Measurements from ENCODE around the gene BCAR3.
A peak's percentile ranks its signal among the peaks of the same experiment; 100 is the strongest.

BCAR3 gene

DNA sequence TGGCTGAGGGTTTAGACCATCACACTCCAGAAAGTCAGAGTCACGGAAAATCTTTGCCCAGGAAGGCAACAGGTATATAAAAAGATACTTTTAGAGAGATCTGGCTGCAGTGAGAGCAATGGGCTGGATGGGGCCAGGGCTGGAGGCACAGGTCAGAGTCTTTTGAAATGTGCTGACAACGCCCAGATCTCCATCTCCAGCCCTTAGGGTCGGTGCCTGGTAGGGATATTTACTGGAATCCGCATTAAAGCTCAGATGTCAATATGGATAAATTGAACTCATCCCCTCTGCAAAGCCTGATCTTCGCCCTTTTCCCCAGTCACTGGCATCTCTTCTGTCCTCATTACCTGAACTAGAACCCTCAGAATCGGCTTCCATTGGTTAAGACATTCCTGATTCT, 82.2 kb downstream of the BCAR3 start:
- no peak overlapping the region for H3K27ac ChIP-seq (ENCODE audit: extremely low read depth, low read depth, low read length)
- no peaks in the 10 kb centered on the region for H3K9me3 ChIP-seq (ENCODE audit: control insufficient read depth, insufficient read depth, low read depth, low read length)
- CTCF ChIA-PET, result no interaction called here
- H3K4me3 ChIP-seq (ENCODE audit: low read depth, low read length), result no peak overlapping the region
- TF ChIP-seq SCRT2 (tag by site-specific recombination; IDR thresholded peaks at IDR 0.05) (0 out of 2 replicates have a peak, but pooled peaks have one; percentile 41), TCF7L2 (IDR thresholded peaks at IDR 0.05; ENCODE audit: borderline replicate concordance, low read depth, low read length) (no peak), ZNF626 (tag by site-specific recombination; IDR thresholded peaks at IDR 0.05) (no peak)
- no peaks in the 10 kb centered on the region for H3K4me1 ChIP-seq (ENCODE audit: control insufficient read depth, insufficient read depth, low read length)
- POLR2A ChIA-PET, result no interaction called here
- H3K36me3 ChIP-seq (ENCODE audit: control insufficient read depth in 2 of 2, insufficient read depth in 1 of 2, low read length in 2 of 2), result no peaks in the 10 kb centered on the region

DNA sequence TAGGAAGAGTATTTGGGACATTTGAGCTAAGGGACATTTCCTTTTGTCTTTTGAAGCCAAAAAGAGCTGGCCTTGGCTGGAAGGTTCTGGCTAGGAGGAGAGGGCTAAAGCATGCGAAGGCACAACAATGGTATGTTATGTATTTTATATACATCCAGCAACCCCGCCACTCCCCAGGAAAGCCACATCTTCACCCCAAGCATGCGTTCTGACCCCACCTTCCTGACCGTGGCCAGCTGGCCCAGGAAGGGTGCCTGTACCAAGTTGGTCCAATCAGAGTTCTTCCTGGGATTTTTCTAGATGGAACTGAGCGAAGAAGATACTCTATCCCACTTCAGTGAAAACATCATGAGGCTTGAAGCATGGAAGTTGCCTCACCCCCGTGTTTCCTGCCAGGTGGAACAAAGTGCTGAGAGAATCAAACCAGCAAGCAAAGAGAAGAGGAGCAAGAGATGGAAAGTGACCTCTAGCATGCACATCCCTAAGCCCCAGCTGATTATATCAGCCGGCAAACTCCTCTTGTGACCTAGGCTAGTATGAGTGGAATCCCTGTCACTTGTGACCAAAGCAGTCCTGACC, 82.7 kb downstream of the BCAR3 start:
- CTCF ChIA-PET, result interaction anchor here (1.3 kb wide), 1 partner anchor 294 kb away, joined by 4 read pairs; no protein-coding TSS in a partner anchor
- no peak overlapping the region for H3K27ac ChIP-seq (ENCODE audit: extremely low read depth, low read depth, low read length)
- no peaks in the 10 kb centered on the region for H3K9me3 ChIP-seq (ENCODE audit: control insufficient read depth, insufficient read depth, low read depth, low read length)
- TF ChIP-seq ZNF623 (tag by site-specific recombination; IDR thresholded peaks at IDR 0.05) (no peak), ZNF214 (tag by site-specific recombination; IDR thresholded peaks at IDR 0.05; ENCODE audit: borderline replicate concordance) (no peak), ZNF510 (tag by site-specific recombination; IDR thresholded peaks at IDR 0.05; ENCODE audit: insufficient replicate concordance) (no peak), ZNF626 (tag by site-specific recombination; IDR thresholded peaks at IDR 0.05) (no peak), ZNF600 (tag by site-specific recombination; IDR thresholded peaks at IDR 0.05) (no peak), ZNF654 (tag by site-specific recombination; IDR thresholded peaks at IDR 0.05; ENCODE audit: low read depth) (no peak), OSR2 (tag by site-specific recombination; IDR thresholded peaks at IDR 0.05) (no peak), ZSCAN30 (tag by site-specific recombination; IDR thresholded peaks at IDR 0.05) (no peak), ZNF473 (tag by site-specific recombination; IDR thresholded peaks at IDR 0.05) (no peak), KLF10 (tag by site-specific recombination; IDR thresholded peaks at IDR 0.05) (no peak), ZNF423 (tag by site-specific recombination; IDR thresholded peaks at IDR 0.05) (no peak), ZNF664 (tag by site-specific recombination; IDR thresholded peaks at IDR 0.05) (no peak), ZFP3 (tag by site-specific recombination; IDR thresholded peaks at IDR 0.05; ENCODE audit: low read depth) (no peak), ZNF544 (tag by site-specific recombination; IDR thresholded peaks at IDR 0.05) (no peak)
- TF ChIP-seq, protein P1, sequence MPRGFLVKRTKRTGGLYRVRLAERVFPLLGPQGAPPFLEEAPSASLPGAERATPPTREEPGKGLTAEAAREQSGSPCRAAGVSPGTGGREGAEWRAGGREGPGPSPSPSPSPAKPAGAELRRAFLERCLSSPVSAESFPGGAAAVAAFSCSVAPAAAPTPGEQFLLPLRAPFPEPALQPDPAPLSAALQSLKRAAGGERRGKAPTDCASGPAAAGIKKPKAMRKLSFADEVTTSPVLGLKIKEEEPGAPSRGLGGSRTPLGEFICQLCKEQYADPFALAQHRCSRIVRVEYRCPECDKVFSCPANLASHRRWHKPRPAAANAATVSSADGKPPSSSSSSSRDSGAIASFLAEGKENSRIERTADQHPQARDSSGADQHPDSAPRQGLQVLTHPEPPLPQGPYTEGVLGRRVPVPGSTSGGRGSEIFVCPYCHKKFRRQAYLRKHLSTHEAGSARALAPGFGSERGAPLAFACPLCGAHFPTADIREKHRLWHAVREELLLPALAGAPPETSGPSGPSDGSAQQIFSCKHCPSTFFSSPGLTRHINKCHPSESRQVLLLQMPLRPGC (tag by site-specific recombination; IDR thresholded peaks at IDR 0.05), result no peak
- TF ChIP-seq, protein P2, sequence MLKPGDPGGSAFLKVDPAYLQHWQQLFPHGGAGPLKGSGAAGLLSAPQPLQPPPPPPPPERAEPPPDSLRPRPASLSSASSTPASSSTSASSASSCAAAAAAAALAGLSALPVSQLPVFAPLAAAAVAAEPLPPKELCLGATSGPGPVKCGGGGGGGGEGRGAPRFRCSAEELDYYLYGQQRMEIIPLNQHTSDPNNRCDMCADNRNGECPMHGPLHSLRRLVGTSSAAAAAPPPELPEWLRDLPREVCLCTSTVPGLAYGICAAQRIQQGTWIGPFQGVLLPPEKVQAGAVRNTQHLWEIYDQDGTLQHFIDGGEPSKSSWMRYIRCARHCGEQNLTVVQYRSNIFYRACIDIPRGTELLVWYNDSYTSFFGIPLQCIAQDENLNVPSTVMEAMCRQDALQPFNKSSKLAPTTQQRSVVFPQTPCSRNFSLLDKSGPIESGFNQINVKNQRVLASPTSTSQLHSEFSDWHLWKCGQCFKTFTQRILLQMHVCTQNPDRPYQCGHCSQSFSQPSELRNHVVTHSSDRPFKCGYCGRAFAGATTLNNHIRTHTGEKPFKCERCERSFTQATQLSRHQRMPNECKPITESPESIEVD (tag by site-specific recombination; IDR thresholded peaks at IDR 0.05), result no peak
- TF ChIP-seq, protein P3, sequence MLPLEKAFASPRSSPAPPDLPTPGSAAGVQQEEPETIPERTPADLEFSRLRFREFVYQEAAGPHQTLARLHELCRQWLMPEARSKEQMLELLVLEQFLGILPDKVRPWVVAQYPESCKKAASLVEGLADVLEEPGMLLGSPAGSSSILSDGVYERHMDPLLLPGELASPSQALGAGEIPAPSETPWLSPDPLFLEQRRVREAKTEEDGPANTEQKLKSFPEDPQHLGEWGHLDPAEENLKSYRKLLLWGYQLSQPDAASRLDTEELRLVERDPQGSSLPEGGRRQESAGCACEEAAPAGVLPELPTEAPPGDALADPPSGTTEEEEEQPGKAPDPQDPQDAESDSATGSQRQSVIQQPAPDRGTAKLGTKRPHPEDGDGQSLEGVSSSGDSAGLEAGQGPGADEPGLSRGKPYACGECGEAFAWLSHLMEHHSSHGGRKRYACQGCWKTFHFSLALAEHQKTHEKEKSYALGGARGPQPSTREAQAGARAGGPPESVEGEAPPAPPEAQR (tag by site-specific recombination; IDR thresholded peaks at IDR 0.05), result no peak
- TF ChIP-seq, protein P4, sequence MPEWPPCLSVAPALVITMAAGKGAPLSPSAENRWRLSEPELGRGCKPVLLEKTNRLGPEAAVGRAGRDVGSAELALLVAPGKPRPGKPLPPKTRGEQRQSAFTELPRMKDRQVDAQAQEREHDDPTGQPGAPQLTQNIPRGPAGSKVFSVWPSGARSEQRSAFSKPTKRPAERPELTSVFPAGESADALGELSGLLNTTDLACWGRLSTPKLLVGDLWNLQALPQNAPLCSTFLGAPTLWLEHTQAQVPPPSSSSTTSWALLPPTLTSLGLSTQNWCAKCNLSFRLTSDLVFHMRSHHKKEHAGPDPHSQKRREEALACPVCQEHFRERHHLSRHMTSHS (tag by site-specific recombination; IDR thresholded peaks at IDR 0.05), result no peak
- no peaks in the 10 kb centered on the region for H3K36me3 ChIP-seq (ENCODE audit: control insufficient read depth in 2 of 2, insufficient read depth in 1 of 2, low read length in 2 of 2)
- no peak overlapping the region for H3K4me3 ChIP-seq (ENCODE audit: low read depth, low read length)
- no peaks in the 10 kb centered on the region for H3K4me1 ChIP-seq (ENCODE audit: control insufficient read depth, insufficient read depth, low read length)
- POLR2A ChIA-PET, result no interaction called here
